GM19193 (cell line): Measurements from ENCODE around the gene TCF7L2.

ENCODE experiments used
- POLR2A ChIP-seq: IDR thresholded peaks from 4 replicates; pipeline ENCODE4 v1.6.1; 2011; ENCODE audit not compliant: insufficient read depth, insufficient read length; ENCODE audit errors: extremely low read depth

Gene TCF7L2

DNA sequence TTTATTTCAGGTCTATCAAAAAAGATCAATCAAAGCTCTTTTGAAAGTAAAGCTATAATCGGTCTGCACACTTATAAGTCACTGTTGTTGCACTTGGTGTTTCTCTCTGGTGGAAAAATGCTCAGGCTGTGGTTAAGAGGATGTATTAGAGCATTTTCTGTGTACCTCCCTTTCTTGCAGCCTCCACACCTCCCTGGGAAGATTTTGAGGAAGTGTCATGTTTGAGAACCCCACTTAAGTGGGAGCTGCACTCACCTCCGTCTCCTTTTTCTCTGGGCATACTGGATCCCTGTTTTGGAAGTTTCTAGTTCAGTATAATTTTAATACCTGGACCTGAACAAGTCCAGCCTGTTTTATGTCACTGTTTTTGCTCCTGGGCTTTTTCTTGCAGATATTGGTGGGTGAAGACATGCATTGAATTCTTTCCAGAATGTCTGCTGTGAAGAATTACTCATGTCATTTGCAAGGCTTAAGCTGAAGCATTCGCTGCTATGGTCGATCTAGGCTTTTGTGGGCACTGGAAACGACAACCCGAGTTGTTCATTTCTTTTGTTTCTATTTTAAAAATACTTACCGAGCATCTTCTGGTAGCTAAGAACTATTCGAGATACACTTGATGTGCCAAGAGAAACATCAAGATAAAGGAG, 36.6 kb downstream of the TCF7L2 start:
- TF ChIP-seq POLR2A: no peak

DNA sequence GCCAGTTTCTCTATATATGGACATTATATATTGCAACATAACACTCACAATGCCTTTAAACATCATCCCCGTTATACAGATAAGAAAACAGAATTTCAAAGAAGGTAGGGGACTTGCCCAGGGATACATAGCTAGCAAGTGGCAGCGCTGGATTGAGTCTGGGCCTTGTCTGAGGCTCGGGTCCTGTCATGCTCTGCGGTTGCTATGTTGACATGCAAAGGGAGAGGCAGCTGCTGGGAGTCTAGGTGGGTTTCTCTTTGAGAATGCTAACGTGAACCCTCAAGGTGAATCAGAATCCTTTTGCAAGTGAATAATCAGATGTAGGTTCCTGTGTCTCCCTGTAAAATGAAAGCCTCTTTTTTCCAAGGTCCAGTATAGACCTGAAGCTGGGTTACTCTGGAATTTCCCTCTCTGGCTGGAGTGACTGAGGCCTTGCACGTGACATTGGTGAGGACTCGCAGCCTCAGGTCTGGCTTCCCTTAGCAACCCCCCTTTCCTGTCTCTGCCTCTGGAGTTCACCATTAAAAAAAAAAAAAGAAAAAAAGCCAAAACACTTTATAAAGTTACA, 38.9 kb downstream of the TCF7L2 start:
- TF ChIP-seq POLR2A: no peak

DNA sequence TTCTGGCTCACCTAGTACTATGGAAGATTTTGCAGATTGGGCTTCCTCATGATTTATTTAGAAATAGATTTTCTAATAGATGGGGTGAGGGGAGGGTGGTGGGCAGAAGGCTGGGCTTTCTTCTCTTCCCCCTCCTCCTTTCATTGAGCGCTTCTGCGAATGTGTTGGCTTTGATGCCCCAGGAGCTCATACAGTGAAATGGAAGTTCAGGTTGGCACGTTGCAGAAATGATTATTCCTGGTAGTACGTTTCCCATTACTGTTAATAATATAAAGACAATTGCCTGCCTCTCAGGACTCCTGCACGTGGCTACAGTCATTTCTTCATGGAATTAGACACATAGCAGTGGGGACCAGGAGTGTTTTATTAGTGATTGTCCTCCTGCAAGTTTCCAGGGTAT, 39.8 kb downstream of the TCF7L2 start:
- TF ChIP-seq POLR2A: no peak

DNA sequence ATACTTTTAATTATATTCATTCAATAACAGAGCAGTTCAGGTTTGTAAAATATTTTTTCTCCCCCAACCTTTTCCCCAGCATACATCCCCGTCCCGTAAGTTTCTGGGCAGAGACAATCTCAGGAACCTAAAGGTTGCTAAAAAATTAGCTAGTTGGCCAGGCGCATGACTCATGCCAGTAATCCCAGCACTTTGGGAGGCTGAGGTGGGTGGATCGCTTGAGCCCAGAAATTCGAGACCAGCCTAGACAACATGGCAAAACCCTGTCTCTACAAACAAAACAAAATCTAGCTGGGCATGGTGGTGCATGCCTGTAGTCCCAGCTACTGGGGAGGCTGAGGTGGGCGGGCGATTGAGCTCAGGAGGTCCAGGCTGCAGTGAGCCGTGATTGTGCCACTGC, 40.2 kb downstream of the TCF7L2 start:
- TF ChIP-seq POLR2A: no peak

DNA sequence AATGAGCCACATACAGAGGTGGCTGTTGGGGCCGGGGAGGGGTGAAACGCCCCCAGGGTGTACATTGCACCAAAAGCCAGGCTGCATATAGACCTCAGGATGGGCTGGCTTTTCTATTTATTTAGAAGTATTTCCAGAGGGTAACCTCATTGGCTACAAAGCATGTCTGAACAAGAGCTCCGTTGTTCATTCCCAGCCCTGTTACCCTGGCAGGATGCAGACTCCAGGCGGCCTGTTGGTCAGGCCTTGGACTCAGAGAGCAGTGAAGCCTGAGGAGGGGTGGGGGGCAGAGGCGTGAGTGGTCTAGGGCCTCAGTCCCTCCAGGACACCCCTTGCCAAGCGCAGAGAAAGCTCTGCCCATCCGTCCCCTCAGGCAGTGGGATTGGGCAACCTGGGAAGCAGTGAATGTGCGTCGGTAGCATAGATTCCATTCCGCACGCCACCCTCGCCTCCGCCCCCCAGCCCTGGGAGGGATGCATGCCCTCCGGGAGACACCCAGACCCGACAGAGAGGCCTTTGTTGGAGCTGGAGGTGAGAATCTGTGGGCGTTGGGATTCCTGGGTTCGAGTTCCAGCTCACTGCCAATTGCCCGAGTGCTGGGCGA, 41.9 kb downstream of the TCF7L2 start:
- TF ChIP-seq POLR2A: no peak

DNA sequence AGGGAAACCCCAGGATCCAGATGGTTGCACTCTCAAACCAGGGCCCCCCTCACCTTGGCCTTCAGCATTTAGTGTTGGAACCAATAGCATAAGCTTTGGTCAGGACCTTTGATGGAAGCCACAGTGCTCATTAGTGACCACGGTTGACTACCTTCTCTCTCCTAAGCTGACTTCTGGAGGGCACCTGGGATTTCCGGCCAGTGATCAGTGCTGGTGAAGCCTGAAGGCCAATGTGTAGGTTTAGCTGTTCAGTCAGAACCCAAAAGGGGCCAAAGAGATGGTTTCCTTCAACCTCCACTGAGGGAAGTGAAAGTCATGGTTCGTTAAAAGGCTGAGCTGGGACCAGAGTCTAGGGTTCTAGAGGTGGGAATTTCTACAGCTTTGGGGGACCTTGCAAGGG, 46.4 kb downstream of the TCF7L2 start:
- TF ChIP-seq POLR2A: no peak

DNA sequence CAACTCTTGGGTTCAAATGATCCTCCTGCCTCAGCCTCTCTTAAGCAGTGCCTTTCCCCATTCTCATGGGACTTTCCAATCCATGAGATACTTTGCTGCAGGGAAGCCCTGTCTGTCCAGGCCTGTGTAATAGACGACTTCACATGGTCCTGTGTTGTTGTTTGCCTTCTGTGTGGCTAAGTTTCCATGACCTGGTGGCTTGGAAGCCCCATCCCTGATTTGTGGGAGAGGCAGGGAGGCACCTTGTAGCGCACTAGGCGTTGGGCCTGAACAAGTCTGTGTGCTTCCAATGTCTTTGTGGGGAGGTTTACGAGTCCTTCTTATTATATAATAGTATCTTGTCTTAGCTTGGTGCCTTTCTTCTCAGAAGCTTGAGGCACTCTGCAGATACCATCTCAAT, 49.1 kb downstream of the TCF7L2 start:
- no peak for TF ChIP-seq POLR2A

DNA sequence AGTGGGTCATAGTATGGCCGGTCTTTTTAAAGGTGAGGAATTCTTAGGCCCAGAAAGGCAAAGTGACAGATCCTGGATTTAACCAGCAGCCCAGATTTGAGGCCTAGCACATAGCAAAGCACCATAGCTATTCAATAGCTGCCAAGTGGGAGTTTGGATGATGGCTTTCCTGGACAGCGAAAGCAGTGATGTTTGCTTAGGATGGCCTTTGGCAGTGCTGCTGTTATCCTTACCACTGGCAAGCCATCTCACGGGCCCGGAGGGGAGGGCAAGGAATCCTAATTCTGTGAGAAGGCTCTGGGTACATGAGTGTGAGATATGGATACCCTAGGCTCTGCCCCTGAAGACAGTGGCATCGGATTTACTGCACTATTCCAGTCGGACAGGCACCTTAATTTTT, 50.4 kb downstream of the TCF7L2 start:
- no peak for TF ChIP-seq POLR2A

DNA sequence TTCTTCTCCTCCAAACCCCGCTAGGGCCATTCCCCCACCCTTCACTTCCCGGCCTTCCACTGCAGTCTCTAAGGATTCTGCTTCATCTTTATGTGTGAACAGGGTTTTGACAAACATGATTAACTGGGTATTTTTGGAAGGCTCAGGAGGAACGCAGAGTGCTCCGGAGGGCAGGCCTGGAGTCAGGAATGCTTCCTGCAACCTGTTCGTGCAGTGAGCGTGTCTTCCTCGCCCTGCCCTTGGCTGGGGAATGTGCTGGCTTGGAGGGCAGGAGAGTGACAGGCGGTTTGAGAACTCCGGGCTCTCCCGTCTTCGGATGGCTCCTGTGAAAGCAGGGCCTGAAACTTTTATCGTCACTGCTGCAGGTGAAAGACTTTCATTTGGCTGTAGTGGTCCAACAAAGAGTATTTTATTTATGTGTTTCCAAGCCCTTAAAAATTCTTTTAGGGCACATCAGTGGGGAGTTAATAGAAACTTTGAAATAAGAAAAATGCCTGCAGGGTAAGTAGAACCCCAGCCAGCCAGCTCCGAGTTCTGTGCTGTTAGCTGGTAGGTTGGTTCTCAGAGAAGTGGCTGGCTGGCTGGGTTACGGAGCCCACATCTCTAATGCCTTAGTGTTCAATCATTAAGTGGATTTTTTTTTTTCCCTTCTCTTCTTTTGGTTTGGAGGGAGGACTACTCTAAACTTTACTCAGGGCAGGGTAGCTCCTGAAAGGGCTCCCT, 51.0 kb downstream of the TCF7L2 start:
- no peak for TF ChIP-seq POLR2A

DNA sequence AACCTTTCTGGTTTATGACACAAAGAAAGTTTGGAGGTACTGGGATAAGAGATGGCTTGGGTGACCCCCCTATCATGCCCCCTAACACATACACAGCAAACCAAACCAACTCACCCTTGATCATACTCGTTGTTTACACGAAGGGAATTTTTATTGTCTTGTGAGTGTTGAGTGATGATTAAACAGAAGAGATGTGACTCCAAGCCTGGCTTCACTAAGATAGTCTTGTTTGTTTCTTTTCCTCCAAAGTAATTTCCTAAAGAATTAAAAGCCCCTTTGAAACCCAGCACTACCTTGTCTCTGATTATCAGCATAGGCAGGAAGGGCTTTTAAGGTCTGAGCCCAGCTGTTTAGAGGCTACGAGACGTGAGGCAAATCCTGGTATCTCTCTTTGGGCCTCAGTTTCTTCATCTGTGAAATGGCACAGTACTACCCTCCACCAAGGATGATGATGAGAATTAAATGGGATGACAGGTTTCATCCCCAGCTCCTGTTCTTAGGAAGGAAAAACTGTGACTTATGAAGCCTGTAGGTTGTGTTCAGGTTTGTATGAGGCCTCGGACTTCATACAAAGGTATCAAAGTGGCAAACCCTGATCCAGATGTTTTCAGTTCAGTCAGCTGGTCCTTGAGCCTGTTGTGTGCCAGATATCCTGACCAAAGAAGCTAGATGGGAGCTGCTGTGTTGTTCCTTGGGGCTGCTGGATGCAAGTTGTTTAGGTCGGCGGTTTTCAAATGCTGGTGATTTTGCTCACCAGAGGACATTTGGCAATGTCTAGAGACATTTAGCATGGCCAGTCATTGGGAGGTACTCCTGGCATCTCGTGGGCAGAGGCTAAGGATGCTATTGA, 51.8 kb downstream of the TCF7L2 start:
- no peak for TF ChIP-seq POLR2A

DNA sequence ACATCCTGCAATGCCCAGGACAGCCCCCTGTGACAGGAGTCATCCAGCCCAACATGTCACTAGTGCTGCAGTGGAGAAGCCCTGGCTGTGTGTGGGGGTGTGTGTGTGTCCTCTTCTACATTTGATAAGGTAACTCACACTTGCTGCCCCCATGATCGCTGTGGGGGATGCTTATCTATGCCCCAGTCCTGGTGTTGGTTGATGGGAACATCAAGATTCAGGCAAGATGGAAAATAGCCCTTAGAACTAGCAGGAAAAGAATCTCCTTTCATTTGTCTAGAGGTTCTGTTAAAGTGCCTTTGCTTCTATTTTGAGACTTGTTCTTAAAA, 52.4 kb downstream of the TCF7L2 start:
- TF ChIP-seq POLR2A: no peak

DNA sequence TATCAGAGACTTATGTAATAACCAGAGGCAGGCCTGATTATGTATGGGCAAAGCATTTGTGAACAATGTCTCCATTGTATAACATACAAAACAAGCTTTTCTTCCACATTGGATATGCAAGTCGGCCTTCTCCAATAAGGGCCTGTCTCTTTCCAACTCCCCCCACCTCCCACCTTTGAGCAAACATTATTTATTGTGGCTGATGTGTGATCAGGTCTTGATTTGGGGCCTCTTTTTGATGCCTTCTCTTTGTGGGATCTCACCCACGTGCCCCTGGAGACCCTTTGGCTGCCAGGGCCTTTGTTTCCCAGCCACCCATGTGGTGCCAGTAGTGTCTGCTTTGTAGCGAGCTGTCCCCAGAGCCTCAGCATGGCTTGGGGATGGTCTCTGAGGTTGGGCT, 53.0 kb downstream of the TCF7L2 start:
- TF ChIP-seq POLR2A: no peak

DNA sequence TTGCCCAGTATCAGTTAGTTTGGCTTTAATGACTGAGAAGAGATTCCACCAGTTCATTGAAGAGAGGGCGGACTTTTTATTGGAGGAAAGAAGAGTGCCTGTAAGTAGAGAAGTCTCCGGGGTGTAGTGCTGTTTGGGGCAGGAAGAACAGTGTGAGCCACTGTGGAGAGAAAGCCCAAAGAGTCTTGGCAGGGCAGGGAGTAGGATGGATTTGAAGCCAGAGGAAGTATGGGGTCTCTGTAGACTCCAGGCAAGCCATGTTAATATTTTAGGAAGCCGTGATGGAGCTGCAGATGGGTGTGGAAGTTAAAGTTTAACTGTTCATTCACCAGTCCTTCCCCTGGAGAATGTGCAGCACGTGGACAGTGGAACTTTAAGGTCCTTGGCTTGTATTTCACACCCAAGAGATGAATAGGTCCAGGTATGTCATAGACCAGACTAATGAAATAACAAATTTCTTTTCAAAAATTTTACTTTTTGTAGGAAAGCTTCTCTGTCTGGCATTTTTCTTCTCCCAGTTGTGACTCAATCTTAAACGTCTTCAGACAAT, 54.1 kb downstream of the TCF7L2 start:
- TF ChIP-seq POLR2A: no peak

DNA sequence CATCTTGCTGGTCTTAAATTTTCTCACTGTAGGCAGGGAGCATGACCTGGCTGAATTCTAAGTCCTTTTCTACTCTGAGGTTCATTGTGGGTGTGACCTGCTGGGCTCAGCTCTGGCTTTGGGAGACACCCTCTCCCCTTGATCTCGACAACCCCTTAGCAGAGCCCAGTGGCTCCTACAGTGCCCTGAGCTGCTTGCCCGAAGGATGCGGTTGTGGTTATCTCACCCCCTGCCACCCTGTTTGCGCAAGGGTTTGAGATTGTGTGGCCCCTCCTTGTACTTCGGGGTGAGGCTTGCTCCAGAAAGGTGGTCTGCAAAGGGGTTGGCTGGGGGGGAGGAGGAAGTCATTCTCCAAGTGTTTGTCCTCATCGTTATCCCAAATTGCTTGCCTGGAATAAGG, 55.3 kb downstream of the TCF7L2 start:
- no peak for TF ChIP-seq POLR2A

DNA sequence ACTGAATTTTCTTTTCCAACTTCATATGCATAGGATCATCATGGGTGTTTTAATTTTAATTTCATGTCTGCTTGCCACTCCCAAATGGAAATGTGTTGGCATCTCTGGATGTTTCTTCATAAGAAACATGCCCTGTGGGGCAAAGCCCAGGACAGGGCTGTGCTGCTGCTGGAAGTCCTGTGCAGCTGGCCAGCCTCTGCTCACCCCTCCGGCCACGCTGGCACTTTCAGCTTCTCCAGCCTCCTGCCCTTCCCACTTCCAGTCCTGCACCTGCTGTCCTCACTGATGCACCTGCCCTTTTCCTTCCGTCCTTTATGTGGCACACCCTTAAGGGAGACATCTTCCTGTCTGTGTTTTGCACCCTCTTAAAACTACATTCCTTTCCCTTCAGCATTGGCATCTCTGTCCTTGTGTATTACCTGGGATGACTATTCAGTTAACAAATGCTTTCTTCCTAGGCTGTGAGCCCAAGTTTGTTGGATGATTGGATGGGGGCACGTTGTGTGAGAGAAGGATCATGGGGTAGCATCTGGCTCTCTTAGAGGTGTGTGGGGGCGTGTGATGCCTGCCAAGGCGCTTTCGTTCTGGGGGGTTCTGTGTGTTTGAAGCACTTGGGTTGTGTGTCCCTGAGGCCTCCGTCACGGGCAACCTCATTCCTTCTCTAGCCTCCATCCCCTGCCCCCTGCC, 56.8 kb downstream of the TCF7L2 start:
- TF ChIP-seq POLR2A: no peak

DNA sequence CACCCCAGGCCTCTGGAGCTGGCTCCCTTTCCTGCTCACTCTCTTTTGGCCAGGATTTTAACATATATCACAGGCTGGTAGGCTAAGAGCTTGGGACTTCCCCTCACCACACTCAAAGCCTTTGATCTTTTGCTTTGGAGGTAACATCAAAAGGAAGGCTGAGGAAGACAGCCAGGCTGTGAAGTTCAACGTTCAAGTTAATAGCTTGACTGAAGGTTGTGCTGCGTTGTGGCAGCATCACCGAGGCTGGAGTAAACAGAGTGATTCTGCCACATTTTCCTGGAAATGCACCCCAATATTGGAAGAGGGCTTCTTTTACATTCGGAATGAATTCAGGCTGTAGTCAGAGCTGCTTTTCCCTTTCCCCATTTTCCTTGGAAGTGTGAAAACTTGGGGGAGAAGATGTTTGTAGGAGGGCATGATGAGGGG, 57.3 kb downstream of the TCF7L2 start:
- no peak for TF ChIP-seq POLR2A
